Sigmoid colon (tissue), 7 donors: Measurements from ENCODE around the gene DHRS9. TPM values are rescaled to one million over a fixed set of nuclear protein-coding genes. Genes with fewer than 3 reads are reported as not detected.
"Not testable (repeated sequence)": the region's sequence is repeated elsewhere in the genome, so short reads cannot be mapped to it uniquely, and the experiment has no call there.

ENCODE experiments used
- DNase-seq: peaks from one replicate; pipeline ENCODE4 v3.0.0-alpha.2; 2019
- H3K27ac ChIP-seq, 4 donors: fragments of 200-600 bp; sonication (generic); one replicate each; pipeline ENCODE4 v1.5.1; 2016 to 2019; ENCODE audit warnings: mild to moderate bottlenecking in 1 of 4
- H3K27me3 ChIP-seq, 3 donors: fragments of 200-600 bp; sonication (generic); one replicate each; pipeline ENCODE4 v1.5.1; 2019; ENCODE audit warnings: mild to moderate bottlenecking in 1 of 3
- H3K36me3 ChIP-seq, 4 donors: fragments of 200-600 bp; sonication (generic); one replicate each; pipeline ENCODE4 v1.5.1; 2016 to 2019
- H3K4me1 ChIP-seq, 4 donors: fragments of 200-600 bp; sonication (generic); one replicate each; pipeline ENCODE4 v1.5.1; 2017 to 2019
- H3K4me3 ChIP-seq, 4 donors: fragments of 200-600 bp; sonication (generic); one replicate each; pipeline ENCODE4 v1.5.1; 2017 to 2019; ENCODE audit warnings: mild to moderate bottlenecking in 2 of 4, moderate library complexity in 1 of 4
- H3K9me3 ChIP-seq, 4 donors: fragments of 200-600 bp in 3 of 4; sonication (generic) in 3 of 4; one replicate each; pipeline versions ENCODE4 v1.5.1 to v1.6.1; 2013 to 2019
- EP300 ChIP-seq, 4 donors: sonication (generic); formaldehyde crosslinking; IDR thresholded peaks; one replicate each; pipeline ENCODE4 v1.6.1; 2017; ENCODE audit warnings: antibody characterized with exemption in 4 of 4
- POLR2A ChIP-seq, 2 donors: fragments of 450-650 bp; IDR thresholded peaks; one replicate each; pipeline ENCODE4 v1.6.1; 2016; ENCODE audit warnings: antibody characterized with exemption in 2 of 2, mild to moderate bottlenecking in 2 of 2, moderate library complexity in 2 of 2
- POLR2AphosphoS5 ChIP-seq, 4 donors: sonication (generic); formaldehyde crosslinking; IDR thresholded peaks; one replicate each; pipeline ENCODE4 v1.6.1; 2017; ENCODE audit warnings: antibody characterized with exemption in 4 of 4
- WGBS, 2 donors: extraction: QIAGEN DNeasy Blood & Tissue Kit; methylation state at CpG; one replicate each; pipeline ENCODE4 v1.1.7; 2013; 5-methylcytosine and 5-hydroxymethylcytosine counted together
- intact Hi-C: fragments of 100-400 bp; cut with DNase I; formaldehyde crosslinking; loops from one replicate; pipeline ENCODE4 v1.15.1; 2023
- polyA plus RNA-seq, 3 donors: library from polyadenylated mRNA; stranded (reverse); fragments of 200-250 nt; gene quantifications; one replicate each; pipeline ENCODE4 v1.2.3, GENCODE V29; 2013
- total RNA-seq, 4 donors: library from RNA; depleted of rRNA; stranded (reverse); fragments of >200 nt; gene quantifications; one replicate each; pipeline ENCODE4 v1.1.0, GENCODE V29; 2016
- TF ChIP-seq, protein P1 (sequence below), 4 experiments: fragments of 450-650 bp in 3 of 4; fragments of 200-600 bp in 1 of 4; IDR thresholded peaks; one replicate each; pipeline ENCODE4 v1.5.1; 2016 to 2019; ENCODE audit warnings: antibody characterized with exemption in 4 of 4, mild to moderate bottlenecking in 3 of 4, moderate library complexity in 2 of 4
- donor health status: healthy with polysubstance abuse.
- donor health status: Bipolar disorder and iron deficiency.
- donor health status: healthy.

Gene DHRS9
- total and polyA plus RNA-seq, 7 donors: 0.36 to 150 (median 1.3) TPM

DNA sequence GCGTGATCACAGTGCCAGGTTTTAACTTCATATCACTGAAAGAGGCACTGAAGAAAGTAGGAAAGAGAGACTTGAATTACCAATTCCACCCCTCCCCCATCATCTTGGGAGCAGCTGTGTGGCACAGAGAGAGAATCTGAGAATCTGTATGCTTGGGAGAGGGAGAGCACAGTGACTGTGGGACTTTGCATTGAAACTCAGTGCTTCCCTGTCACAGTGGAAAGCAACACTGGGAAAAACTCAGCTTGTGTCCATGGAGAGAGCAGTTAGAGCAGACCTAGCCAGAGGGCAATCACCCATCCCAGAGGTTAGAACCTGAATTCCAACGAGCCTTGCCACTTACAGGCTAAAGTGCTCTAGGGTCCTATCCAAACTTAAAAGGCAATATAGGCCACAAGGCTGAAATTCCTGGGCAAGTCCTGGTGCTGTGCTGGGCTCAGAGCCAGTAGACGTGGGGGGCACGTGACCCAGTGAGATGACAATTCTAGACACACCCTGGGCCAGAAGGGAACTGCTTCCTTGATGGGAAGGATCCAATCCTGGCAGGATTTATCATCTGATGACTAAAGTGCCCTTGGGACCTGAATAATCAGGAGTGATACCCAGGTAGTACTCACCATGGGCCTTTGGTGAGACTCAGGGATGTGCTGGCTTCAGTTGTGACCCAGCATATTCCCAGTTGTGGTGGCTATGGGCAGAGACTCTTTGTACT lies 22.8 kb upstream of the DHRS9 start:
- Histone ChIP-seq H3K9me3 (peaks cover 0 to 4% (median 0%) of the 10 kb centered on the region in 4 donors), H3K27me3 (no peaks in the 10 kb centered on the region), H3K27ac (no peak overlapping the region), H3K4me3 (no peak overlapping the region), H3K4me1 (no peaks in the 10 kb centered on the region), H3K36me3 (no peaks in the 10 kb centered on the region)
- intact Hi-C loops: no loop called here
- WGBS, 2 donors: 44 to 79% methylated on average over 4 of the region's 4 CpGs
- DNase-seq: no peak
- TF ChIP-seq, protein P1, sequence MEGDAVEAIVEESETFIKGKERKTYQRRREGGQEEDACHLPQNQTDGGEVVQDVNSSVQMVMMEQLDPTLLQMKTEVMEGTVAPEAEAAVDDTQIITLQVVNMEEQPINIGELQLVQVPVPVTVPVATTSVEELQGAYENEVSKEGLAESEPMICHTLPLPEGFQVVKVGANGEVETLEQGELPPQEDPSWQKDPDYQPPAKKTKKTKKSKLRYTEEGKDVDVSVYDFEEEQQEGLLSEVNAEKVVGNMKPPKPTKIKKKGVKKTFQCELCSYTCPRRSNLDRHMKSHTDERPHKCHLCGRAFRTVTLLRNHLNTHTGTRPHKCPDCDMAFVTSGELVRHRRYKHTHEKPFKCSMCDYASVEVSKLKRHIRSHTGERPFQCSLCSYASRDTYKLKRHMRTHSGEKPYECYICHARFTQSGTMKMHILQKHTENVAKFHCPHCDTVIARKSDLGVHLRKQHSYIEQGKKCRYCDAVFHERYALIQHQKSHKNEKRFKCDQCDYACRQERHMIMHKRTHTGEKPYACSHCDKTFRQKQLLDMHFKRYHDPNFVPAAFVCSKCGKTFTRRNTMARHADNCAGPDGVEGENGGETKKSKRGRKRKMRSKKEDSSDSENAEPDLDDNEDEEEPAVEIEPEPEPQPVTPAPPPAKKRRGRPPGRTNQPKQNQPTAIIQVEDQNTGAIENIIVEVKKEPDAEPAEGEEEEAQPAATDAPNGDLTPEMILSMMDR (IDR thresholded peaks at IDR 0.05): no peak
- TF ChIP-seq EP300 (IDR thresholded peaks at IDR 0.05): no peak
- TF ChIP-seq POLR2A (IDR thresholded peaks at IDR 0.05): no peak
- no peak for TF ChIP-seq POLR2AphosphoS5 (IDR thresholded peaks at IDR 0.05)

DNA sequence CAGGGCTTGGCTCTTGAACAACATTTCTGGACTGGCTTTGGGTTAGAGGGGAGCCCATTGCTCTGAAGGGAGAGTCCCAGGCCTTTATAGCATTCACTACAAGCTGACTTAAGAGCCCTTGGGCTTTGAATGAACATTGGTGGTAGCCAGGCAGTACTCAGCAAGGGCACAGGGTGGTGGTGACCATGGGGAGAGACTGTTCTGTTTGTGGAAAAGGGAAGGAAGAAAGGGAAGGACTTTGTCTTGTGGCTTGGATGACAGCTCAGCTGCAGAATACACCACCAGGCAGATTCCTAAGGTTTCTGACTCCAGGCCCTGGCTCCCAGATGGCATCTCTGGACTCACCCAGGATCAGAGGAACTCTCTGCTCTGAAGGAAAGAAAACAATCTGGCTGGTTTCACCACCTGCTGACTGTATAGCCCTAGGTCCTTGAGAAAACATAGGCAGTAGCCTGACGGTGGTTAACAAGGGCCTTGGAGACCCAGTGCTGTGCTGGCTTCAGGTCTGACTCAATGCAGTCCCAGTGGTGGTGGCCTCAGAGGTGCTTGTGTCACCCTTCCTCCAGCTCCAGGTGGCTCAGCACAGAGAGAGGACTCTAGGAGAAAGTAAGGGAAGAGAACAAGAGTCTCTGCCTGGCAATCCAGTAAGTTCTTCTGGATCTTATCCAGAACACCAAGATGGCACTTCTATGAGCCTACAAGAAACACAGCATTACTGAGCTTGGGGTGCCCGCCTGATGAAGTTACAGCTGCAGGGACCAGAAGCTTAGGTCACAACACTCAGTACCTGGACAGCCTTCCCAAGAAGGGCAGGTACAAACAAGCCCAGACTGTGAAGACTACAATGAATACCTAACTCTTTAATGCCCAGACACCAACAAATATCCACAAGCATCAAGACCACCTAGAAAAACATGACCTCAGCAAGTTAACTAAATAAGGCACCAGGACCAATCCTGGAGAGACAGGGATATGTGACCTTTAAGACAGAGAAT lies 21.8 kb upstream of the DHRS9 start:
- H3K27me3 ChIP-seq: no peaks in the 10 kb centered on the region
- H3K9me3 ChIP-seq: peaks cover 0 to 4% (median 0%) of the 10 kb centered on the region in 4 donors
- TF ChIP-seq, protein P1 (IDR thresholded peaks at IDR 0.05): no peak
- TF ChIP-seq POLR2A (IDR thresholded peaks at IDR 0.05) (no peak), EP300 (IDR thresholded peaks at IDR 0.05) (no peak), POLR2AphosphoS5 (IDR thresholded peaks at IDR 0.05) (no peak)
- H3K27ac ChIP-seq: no peak overlapping the region
- H3K4me3 ChIP-seq: no peak overlapping the region
- intact Hi-C loops: no loop called here
- 90 to 96% methylated on average over 2 of the region's 2 CpGs for WGBS, 2 donors
- H3K4me1 ChIP-seq: no peaks in the 10 kb centered on the region
- DNase-seq: no peak
- H3K36me3 ChIP-seq: no peaks in the 10 kb centered on the region

DNA sequence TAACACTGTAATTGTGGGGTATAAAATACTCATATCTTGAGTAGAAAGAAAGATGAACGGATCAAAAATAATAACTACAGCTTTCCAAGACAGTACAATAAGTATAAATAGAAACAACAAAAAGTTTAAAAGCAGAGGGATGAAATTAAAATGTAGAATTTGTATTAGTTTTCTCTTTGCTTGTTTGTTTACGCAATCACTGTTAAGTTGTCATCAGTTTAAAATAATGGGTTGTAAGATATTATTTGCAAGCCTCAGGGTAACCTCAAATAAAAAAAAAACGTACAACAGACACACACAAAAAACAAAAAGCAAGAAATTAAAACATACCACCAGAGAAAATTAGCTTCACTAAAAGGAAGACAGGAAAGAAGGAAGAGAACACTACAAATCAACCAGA lies 20.2 kb upstream of the DHRS9 start:
- no peaks in the 10 kb centered on the region for H3K27me3 ChIP-seq
- no peak overlapping the region for H3K4me3 ChIP-seq
- H3K9me3 ChIP-seq: peaks cover 0 to 7% (median 0%) of the 10 kb centered on the region in 4 donors
- intact Hi-C loops: no loop called here
- DNase-seq: no peak
- 74 to 76% methylated on average over 3 of the region's 3 CpGs for WGBS, 2 donors
- TF ChIP-seq POLR2AphosphoS5 (IDR thresholded peaks at IDR 0.05) (no peak), EP300 (IDR thresholded peaks at IDR 0.05) (no peak), POLR2A (IDR thresholded peaks at IDR 0.05) (no peak)
- TF ChIP-seq, protein P1 (IDR thresholded peaks at IDR 0.05): no peak
- H3K27ac ChIP-seq: no peak overlapping the region
- H3K36me3 ChIP-seq: no peaks in the 10 kb centered on the region
- H3K4me1 ChIP-seq: no peaks in the 10 kb centered on the region

DNA sequence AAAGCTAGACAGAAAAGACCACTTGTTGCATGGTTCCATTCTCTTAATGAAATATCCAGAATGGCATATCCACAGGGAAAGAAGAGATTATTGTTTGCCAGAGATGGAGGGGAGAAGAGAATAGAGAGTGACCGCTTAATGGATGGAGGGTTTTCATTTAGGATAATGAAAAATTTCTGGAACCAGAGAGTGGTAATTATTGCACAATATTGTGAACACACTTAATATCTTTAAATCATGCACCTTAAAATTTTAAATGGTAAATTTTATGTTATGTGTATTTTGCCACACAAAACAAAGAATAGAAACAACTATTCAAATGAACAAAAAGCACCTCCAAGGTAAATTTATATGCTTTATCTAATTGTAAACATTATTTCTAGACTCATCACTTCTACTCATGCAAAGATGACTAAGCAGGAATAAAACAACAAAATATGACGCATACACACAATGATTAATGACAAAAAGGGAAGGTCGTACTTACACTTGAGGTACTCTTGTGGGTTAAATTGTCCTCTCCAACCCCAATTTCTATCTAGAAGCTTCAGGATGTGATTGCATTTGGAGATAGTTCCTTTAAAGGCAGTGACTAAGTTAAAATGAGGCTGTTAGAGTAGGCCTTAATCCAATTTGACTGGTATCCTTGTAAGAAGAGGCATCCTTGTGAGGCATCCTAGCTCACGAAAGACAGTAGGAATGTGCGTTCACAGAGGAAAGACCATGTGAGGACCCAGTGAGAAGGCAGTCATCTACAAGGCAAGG lies 18.7 kb upstream of the DHRS9 start:
- intact Hi-C loops: no loop called here
- Histone ChIP-seq H3K27ac (no peak overlapping the region), H3K9me3 (peaks cover 0 to 9% (median 5%) of the 10 kb centered on the region in 4 donors), H3K27me3 (no peaks in the 10 kb centered on the region), H3K4me3 (no peak overlapping the region), H3K36me3 (no peaks in the 10 kb centered on the region), H3K4me1 (no peaks in the 10 kb centered on the region)
- 90 to 93% methylated on average over 5 of the region's 5 CpGs for WGBS, 2 donors
- TF ChIP-seq POLR2A (IDR thresholded peaks at IDR 0.05): no peak
- TF ChIP-seq, protein P1 (IDR thresholded peaks at IDR 0.05): no peak
- TF ChIP-seq POLR2AphosphoS5 (IDR thresholded peaks at IDR 0.05): no peak
- TF ChIP-seq EP300 (IDR thresholded peaks at IDR 0.05): no peak
- no peak for DNase-seq

DNA sequence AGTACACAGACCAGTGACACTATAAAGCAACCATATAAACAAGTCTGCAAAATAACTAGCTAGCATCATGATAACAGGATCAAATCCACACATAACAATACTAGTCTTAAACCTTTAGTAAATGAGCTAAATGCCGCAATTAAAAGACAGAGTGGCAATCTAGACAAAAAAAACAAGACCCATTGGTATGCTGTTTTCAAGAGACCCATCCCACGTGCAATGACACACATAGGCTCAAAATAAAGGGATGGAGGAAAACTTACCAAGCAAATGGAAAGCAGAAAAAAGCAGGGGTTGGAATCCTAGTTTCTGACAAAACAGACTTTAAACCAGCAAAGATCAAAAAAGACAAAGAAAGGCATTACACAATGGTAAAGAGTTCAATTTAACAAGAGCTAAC lies 14.8 kb upstream of the DHRS9 start:
- H3K4me3 ChIP-seq, H3K36me3 ChIP-seq, DNase-seq, H3K9me3 ChIP-seq, H3K4me1 ChIP-seq, intact Hi-C loops, H3K27me3 ChIP-seq, H3K27ac ChIP-seq: not testable (repeated sequence)
- 90 to 91% methylated on average over 2 of the region's 2 CpGs for WGBS, 2 donors

DNA sequence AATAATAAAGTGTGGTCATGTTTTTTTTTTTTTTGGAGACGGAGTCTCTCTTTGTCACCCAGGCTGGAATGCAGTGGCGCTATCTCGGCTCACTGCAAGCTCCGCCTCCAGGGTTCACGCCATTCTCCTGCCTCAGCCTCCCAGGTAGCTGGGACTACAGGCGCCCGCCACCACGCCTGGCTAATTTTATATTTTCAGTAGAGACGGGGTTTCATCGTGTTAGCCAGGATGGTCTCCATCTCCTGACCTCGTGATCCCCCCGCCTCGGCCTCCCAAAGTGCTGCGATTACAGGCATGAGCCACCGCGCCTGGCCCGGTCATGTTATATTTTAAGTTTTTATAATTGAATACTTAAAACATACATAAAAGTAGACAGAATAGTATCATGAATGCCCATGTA lies 5.2 kb upstream of the DHRS9 start:
- H3K27me3 ChIP-seq, H3K9me3 ChIP-seq, H3K36me3 ChIP-seq, H3K4me3 ChIP-seq, intact Hi-C loops, H3K27ac ChIP-seq, DNase-seq, H3K4me1 ChIP-seq: not testable (repeated sequence)
- WGBS, 2 donors: 97% methylated on average over 17 of the region's 17 CpGs
